Fibroblast of mammary gland (primary cell): Measurements from ENCODE around the gene SLX9.

Experiments
- DNase-seq: peaks from one replicate; pipeline ENCODE4 v3.0.0-alpha.2; 2010; ENCODE audit warnings: low read depth
- H3K4me3 ChIP-seq: 2 replicates; pipeline ENCODE4 v1.5.1; 2011; ENCODE audit warnings: low read depth, mild to moderate bottlenecking, low read length, moderate library complexity; ENCODE audit not compliant: control insufficient read depth
- CTCF ChIP-seq: conservative IDR thresholded peaks from 2 replicates; pipeline ENCODE4 v1.5.1; 2011; ENCODE audit warnings: low read depth, low read length, inconsistent platforms; ENCODE audit not compliant: control insufficient read depth, insufficient read depth

SLX9 gene

GRCh38 chr21:44957901-44958451 lies 18.1 kb downstream of the SLX9 start:
- H3K4me3 ChIP-seq: no peak overlapping the region
- TF ChIP-seq CTCF: no peak
- no peak for DNase-seq

- peak; percentile 81 for DNase-seq
Observed at GRCh38 chr21:44958471-44959191, 18.8 kb downstream of the SLX9 start.

GRCh38 chr21:44959376-44960091 lies 19.7 kb downstream of the SLX9 start:
- no peak for TF ChIP-seq CTCF
- no peak for DNase-seq
- no peak overlapping the region for H3K4me3 ChIP-seq

More at GRCh38 chr21:44958471-44959191, 18.8 kb downstream of the SLX9 start:
- H3K4me3 ChIP-seq: no peak overlapping the region
- no peak for TF ChIP-seq CTCF

GRCh38 chr21:44960141-44961092 lies 20.6 kb downstream of the SLX9 start:
- no peak overlapping the region for H3K4me3 ChIP-seq
- no peak for DNase-seq
- no peak for TF ChIP-seq CTCF

GRCh38 chr21:44962403-44962966 lies 22.7 kb downstream of the SLX9 start:
- DNase-seq: peak; percentile 93
- H3K4me3 ChIP-seq: no peak overlapping the region
- no peak for TF ChIP-seq CTCF

DNA sequence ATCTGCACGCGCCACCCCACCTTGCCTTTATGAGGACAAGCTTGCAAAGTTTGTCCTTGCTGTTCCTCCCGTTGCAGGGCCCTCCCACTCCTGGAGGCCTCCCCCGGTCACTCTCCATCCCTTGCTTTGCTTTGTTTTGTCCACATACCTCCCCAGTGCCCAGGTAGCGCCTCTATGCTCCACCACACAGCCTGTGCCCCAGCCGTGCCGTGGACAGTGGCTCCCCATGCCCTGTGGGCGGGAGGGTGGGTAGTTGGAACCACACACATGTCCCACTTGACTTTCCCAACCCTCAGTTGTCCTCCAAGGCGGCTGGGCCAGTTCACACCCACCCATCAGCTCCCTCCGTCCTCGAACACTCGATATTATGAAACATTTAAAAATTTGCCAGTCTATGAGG lies 24.6 kb downstream of the SLX9 start:
- H3K4me3 ChIP-seq: no peak overlapping the region
- no peak for TF ChIP-seq CTCF
- no peak for DNase-seq
